Endometrium (tissue), 2 donors: ENCODE data around the gene RHPN2.
"Not testable (repeated sequence)": the region's sequence is repeated elsewhere in the genome, so short reads cannot be mapped to it uniquely, and the experiment has no call there.

Experiments used
- FAIRE-seq: peaks from 2 replicates; lab custom pipeline; 2012; peaks lifted over from hg19 to GRCh38; lab: Jason Lieb, UNC
- donor health status: control.
- donor health status: control.

Gene RHPN2

DNA sequence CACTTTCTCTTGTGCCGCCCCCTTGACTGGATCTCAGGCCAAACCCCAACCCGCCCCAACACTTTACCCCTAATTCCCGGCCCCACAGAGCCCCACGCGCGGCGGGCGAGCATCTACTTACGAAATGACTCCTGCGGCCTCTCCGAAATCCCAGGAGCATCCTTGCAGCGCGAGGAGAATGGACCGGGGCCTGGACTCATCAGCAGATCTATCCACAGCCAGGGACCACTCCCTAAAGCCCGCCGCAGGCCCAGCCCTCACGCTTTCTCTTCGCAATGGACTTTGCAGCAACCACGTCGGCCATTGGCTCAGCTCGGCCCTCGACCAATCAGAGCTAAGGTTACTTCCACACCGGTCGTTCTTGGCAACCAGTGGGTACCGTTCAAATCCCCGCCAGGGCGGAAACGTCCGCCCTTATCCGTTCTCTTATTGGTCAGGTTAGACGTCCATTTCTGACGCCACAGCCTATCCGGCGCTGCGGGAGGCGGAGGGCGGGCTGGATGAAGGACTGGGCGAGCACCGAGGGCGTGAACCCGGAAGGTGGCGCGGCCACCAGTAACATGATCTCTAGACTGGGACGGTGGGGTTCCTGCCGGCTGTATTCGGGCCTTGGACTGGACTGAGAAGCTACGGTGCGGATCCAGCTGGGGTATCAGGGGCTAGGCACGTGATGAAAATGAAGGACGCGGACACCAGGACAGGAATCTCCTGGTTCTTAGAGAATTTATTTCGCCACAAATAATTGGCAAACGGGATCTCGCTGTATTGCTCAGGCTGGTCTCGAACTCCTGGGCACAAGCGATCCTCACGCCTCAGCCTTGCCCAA lies 92.8 kb downstream of the RHPN2 start, which contains the start of the genes CEP89 and FAAP24:
Gene CEP89, minus strand, starts transcription at position 244 of the 826 bp plus-strand sequence. Its CDS starts 84 bp downstream, at position 160.
Gene FAAP24, plus strand, starts transcription at position 528 of the 826 bp plus-strand sequence. CDS start 955 bp downstream, outside the sequence.
- peak; percentile 98 for FAIRE-seq

DNA sequence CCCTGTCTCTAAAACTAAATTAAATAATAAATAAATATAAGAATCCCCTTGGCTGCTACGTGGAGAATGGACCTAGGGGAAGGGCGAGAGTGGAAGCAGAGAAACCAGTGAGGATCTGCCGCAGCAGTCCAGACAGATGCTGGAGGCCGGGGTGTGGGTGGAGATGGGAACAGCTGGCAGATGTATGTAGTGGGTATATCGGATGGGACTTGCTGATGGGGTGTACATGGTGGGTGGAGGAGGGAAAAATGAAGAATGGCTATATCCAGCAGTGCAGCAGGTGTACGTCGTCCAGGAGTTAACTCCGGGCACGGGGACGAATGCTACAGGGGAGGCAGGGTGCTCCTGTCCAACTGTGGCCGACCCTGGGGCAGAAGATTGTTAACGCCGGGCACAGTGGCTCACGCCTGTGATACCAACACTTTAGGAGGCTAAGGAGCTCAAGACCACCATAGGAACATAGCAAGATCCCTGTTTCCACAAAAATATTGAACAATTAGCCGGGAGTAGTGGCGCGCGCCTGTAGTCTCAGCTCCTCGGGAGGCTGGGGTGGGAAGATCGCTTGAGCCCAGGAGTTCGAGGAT lies 93.6 kb downstream of the RHPN2 start:
- FAIRE-seq, result no peak

DNA sequence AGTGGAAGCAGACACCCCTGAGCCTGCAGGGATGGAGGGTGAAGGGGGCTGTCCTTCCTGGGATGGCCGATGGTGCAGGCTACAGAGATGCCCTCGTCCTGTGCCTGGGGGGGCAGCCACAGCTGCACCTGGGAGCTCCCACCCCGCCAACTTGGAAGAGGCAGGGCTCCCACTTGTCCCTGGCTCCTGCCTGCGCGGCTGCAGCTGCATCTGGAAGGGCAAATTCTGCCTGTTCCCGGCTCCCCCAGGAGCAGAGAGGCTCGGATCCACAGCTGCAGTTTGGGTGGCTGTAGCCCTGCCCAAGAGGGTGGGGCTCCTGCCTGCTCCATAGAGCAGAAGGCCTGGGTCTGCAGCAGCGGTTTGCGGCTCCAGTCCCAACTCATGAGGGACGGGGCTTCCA lies 95.1 kb downstream of the RHPN2 start:
- FAIRE-seq, result no peak

DNA sequence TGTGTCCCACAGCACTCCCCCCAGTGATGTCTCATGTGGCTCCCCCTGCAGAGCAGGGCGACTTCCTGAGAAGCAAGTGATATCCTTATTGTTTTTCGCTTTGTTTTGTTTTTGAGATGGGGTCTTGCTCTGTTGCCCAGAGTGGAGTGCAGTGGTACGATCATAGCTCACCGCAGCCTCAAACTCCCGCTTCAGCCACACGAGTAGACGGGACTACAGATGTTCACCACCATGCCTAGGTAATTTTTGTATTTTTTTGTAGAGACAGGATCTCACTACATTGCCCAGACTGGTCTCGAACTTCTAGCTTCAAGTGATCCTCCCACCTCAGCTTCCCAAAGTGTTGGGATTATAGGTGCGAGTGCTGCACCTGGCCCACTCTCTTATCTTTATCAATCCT lies 97.9 kb downstream of the RHPN2 start:
- FAIRE-seq, result no peak

DNA sequence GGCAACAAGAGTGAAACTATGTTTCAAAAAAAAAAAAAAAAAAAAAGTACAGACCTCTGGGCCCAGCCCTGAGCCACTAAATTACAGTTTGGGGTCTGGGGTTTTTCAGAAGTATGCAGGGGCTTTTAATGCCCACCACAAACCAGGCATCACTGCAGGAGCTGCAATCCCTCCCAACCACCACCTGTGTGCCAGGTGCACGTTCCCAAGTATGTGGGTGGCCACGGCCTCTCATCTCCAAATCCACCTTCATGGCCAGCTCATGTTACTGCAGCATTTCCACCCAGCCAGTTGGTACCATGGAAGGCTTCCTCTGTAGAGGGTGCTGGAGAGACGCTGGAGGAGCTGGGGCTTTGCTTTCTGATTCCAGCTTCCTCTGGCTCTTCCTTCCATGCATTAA lies 119.4 kb downstream of the RHPN2 start:
- no peak for FAIRE-seq

DNA sequence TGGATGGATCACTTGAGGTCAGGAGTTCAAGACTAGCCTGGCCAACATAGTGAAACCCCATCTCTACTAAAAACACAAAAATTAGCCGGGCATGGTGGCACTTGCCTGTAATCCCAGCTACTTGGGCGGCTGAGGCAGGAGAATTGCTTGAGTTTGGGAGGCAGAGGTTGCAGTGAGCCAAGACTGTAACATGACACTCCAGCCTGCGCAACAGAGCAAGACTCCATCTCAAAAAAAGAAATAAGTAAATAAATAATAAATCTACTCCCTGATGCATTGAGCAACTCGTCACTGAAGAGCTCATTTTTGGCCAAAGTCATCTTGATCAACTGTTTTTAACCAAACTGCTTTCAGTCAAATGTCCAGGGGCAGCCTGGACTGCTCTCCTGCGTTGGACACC lies 123.4 kb downstream of the RHPN2 start:
- FAIRE-seq, result not testable (repeated sequence)

GRCh38 chr19:32936065-32936464 lies 128.6 kb downstream of the RHPN2 start:
- FAIRE-seq, result no peak

DNA sequence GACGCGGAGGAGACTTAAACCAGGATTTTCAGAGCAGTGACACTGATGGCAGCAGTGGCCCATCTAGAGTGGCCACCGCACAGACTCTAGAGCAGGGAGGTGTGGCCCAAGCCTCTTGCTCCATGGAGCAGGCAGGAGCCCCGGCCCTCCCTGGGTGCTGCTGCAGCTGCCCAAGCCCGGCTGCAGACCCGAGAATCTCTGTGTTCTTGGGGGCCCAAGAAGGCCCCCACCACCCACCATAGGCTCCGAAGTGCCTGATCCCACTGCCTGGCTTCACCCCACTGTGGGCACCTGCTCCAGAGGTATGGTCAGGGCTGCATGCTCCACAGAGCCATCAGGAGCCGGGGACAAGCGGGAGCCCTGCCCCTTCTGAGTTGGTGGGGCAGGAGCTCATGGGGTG lies 129.1 kb downstream of the RHPN2 start:
- no peak for FAIRE-seq

DNA sequence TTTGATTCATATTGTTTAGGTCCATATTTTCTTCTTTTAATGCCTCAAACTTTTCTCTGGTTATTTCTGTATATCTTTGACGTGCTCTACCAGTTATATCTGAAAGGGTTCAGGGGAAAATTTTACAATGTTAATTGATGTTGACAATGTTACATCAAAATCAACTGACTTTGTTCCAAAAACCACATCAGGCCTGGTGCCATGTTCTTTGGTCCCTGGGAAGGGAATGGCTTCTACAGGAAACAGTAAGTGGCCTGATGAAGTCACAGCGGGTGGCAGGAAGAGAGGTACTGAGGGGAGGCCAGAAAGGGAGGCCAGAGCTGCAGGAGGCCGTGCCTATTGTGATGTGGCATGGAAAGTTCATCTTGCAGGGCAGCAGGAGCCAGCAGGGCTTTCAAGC lies 131.1 kb downstream of the RHPN2 start:
- FAIRE-seq, result no peak

DNA sequence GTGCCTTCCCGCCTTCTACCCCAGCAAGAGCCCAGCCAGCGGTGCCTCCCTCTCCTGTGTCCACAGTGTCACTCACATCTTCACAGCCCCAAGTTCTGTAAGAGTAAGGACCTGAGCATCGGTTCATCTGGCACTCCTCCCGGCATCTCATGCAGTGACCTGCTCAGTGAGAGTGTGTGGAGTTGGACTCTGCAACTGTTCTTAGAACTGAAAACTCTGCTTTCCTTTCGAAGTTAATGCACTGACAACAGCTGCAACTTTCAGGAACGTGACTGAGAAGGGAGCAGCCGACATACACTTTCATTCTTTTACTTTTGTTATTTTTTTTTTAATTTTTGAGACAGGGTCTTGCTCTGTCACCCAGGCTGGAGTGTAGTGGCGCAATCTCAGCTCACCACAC lies 134.1 kb downstream of the RHPN2 start:
- no peak for FAIRE-seq

- no peak for FAIRE-seq
Measured at GRCh38 chr19:32928806-32929205, 135.9 kb downstream of the RHPN2 start.
